Activated T-helper 1 cell treated with anti-CD3 and anti-CD28 coated beads, Interleukin-2, amount 50 U/mL, for 16 hours (primary cell): ENCODE data around the gene MSMP.

Experiments used
- DNase-seq, 2 donors: peaks; one replicate each; pipeline ENCODE4 v3.0.0-alpha.2; 2020; ENCODE audit warnings: low read depth in 1 of 2, low spot score in 1 of 2

MSMP gene, protein sequence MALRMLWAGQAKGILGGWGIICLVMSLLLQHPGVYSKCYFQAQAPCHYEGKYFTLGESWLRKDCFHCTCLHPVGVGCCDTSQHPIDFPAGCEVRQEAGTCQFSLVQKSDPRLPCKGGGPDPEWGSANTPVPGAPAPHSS

DNA sequence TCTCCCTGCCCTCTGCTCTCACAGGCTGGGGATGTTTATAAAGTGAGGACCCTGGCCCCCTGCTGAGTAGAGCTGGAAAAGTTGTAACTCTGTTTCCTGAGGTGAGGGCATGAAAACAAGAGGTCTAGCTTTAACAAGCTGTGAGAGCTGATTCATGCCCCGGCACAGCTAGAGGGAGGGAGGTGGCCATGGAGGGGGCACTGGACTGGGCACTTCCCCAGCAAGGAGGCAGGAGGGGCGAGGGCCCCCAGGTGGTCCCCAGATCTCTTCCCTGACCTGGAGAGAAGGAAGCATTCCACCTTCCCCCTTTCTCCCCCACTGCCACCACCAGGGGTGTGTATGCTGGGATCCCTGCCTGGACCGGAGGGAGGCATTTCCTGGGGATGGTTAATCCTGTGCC, at the start of gene MSMP:
Gene MSMP (minus strand): TSS at position 13 of the 400 bp plus-strand sequence. CDS start 147 bp downstream, outside the sequence.
- no peak for DNase-seq

DNA sequence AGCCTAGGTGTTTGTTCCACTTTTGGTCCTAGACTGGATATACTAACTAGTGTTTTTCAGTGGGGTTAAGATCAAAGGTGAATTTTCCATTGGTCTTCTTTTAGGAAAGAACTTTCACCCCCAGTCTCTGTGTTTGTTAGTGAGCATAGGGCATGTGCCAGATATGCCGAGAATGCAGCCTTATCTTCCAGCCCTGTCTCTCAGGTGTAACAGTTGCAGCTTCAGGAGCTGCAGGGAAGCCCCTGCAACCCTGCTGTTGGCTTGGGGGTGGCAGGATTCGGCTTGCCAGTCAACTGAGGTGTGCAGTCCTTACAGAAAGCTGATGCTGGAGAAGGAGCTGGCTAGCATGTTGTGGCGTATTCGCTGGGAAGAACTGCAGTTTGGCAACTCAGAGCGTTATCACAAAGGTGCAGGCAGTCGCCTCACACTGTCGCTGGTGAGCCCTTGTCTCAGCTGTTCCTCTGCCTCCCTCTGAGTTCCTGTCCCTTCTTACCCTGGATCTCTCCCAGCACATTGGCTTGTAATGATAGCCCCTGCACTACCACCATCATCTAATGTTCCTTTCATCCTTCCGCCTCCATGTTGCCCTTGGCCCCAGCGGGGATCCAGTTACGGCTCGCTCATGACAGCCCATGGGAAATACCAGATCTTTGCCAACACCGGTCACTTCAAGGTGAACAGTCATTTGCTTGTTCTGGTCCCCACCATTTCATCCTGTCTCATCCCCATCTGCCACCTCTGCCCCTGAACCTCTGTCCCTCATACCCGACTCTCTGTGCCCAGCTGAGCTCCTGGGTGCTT, 47.5 kb upstream of the MSMP start:
- no peak for DNase-seq

DNA sequence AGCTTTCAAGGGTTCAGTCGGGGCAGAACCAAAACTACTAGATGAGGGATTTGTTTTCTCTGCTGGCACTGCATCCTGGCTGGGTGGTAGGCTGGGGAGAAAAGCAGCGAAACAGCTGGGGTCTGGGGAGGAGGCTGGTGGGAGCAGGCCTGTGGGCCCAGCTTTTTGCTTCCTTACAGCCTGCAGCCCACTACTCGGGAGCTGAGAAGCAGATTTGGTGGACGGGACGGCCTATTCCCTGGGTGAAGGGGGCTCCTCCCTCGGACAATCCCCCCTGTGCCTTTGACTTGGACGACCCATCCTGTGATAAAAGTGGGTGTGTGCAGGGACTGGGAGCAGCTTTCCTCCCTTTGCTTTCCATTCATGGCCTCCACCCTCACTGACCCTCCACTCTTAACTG, 46.5 kb upstream of the MSMP start:
- no peak for DNase-seq

DNA sequence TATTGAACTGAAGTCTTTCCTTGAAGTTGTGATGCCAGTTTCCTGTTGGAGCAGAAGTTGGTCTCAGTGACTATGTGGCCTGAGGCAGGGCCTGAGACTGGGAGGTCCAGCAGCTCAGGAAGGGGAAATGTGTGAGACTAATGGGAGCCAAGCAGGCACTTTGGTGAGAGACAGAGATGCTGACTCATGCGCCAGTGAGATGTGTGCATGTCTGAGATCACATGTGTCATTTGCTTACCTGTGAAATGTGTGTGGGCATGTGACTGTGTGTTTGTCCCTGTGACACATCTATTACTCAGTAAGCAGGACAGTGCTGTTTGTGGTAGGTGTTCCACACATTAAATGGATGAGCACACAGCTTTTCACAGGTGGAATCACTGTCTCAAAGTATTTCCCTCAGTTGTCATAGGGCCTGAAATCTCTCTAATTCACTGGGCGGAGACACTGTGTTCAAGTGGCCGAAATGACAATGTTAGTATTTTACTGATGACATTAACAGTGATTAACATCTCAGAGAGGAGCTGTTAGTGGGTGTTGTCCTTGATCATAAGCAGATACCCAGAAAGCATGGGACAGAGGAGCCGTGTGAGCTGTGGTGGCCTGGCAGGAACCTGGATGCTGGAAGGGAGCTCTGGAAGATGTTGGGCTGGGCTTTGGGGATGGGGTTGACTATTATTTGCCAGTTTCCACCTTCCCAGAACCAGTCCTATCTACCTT, 44.7 kb upstream of the MSMP start:
- DNase-seq = peak in 1 of 2 donors; percentile 21

DNA sequence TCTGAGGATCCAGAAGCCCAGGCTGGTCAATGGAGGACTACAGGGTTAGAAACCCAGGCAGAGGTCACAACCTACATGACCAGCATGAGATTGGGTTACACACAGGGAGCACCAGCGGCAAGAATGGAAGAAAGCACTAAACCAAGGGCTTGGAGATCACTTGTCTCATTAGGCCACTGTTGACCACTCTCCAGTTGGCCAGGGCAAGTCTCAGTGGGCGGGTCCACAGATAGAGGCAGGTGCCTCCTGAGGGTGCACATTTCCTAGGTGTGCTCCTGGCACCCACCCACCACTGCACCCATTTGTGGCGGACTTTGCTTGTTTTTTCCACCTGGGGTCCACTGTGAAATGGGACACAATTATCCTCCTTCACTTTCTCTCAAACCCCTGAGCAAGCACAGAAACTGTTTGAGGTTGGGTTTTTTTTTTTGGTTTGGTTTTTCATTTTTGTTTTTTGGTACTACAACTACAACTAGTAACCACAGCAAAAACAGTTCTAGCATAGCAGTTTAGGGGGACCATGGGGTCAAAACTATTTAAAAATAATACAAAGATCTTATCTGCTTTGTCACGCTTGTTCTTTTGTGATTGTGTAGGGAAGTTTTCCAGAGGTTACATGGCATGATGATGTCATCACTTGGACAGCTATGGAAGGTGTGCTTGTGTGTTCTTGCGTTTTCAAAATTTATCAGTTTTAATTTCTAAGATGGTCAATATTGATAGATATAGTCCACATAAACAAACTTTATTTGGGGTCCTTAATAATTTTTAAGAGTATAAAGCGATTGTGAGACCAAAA, 43.4 kb upstream of the MSMP start:
- DNase-seq = no peak

DNA sequence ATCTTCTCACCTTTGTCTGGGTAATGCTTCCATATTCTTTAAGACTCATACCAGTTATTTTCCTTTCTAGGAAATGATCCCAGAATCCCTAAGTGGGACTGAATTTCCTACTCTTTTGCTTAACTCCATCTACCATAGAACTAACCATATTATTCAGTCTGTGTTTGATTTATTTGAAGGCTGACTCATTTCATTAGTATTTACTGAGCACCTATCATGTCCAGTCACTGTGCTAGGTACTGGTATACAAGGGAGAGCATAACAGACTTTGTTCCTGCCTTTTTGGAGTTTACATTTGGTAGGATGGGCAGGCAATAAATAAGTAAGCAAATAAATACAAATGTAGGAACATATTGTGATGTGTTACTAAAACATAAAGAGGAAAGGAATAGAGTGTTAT, 41.6 kb upstream of the MSMP start:
- DNase-seq = no peak

DNA sequence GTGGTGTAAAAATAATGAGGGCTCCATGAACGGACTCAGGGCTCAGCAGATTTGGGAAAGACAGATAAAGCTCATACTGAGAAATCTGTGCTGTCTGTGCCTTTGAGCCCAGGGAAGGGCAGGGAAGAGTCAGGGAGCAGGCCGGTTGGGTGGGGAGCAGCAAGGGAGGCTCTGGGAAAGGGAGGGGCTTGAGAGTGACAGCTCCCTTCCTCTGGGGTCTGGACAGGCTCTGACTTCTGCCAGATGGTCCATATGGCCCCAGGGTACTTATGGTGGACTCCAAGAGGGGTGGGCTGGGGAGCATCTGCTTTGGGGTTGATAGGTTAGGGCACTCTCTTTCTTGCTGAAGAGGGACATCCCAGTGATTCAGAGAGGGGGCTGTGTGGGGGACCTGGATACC, 39.4 kb upstream of the MSMP start:
- DNase-seq = no peak

DNA sequence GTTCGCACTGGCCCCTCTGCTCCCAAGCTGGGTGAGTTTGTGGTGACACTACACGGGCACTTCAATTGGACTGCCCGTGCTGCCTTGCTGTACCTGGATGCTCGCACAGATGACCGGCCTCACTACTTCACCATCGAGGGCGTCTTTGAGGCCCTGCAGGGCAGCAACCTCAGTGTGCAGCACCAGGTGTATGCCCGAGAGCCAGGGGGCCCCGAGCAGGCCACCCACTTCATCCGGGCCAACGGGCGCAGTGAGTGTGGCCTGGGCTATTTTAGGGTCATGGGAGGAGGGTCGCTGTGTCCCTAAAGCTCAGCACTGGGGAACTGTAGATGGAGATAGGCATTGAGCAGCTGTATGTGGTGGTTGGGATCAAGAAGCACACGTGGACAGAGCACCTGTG, 38.8 kb upstream of the MSMP start:
- DNase-seq = no peak

DNA sequence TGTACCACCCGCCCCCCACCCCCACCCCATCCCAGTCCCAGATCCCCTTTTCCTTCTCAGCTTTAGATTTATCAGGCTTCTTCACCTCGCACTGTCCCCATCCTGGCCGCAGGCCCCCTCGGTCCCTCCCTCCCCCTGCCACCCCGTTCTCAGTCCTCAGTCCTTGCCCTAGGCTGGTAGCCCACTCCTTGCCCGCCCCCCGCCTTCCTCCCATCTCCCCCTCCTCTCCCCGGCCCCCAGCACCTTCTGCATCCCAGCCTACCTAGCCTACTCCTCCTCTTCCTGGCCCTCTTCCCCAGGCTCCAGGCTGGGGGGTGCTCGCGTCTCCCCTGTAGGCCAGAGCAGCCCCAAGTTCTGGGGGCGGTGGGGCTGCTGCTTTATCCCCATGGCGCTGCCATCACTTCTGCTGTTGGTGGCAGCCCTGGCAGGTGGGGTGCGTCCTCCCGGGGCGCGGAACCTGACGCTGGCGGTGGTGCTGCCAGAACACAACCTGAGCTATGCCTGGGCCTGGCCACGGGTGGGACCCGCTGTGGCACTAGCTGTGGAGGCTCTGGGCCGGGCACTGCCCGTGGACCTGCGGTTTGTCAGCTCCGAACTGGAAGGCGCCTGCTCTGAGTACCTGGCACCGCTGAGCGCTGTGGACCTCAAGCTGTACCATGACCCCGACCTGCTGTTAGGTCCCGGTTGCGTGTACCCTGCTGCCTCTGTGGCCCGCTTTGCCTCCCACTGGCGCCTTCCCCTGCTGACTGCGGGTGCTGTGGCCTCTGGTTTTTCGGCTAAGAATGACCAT, 38.1 kb upstream of the MSMP start:
- no peak for DNase-seq

DNA sequence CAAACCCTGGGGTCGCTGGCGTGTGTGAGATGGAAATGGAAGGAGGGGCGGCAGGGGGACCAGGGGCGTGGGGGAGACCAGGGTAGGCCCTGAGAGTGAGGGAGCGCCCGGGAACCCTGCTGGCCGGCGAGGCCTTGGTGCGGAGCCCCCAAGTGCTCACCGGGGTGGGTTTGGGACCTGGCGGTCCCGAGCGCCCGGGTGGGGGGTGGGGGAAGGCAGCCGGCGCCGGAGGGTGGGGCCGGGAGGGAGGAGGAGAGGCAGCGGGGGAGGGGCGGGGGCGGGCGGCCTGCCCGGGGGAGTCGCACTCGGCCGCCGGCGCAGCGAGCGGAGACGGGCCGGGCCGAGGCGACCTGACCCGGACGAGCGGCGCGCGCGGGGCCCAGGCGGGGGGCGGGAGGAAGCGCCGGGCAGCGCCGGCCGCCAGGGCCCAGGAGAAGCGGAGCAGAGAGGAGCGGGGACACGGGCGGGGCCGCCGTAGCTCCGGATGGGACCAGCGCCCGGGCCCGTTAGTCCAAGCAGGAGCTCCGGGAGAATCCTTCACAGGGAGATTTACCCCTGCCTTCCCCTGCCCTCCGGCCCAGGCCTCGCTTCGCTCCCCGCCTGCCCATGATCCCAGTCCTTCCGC, 37.3 kb upstream of the MSMP start, which contains the start of gene NPR2:
Gene NPR2 (plus strand): TSS at position 295 of the 625 bp plus-strand sequence. CDS start 818 bp downstream, outside the sequence.
- no peak for DNase-seq

DNA sequence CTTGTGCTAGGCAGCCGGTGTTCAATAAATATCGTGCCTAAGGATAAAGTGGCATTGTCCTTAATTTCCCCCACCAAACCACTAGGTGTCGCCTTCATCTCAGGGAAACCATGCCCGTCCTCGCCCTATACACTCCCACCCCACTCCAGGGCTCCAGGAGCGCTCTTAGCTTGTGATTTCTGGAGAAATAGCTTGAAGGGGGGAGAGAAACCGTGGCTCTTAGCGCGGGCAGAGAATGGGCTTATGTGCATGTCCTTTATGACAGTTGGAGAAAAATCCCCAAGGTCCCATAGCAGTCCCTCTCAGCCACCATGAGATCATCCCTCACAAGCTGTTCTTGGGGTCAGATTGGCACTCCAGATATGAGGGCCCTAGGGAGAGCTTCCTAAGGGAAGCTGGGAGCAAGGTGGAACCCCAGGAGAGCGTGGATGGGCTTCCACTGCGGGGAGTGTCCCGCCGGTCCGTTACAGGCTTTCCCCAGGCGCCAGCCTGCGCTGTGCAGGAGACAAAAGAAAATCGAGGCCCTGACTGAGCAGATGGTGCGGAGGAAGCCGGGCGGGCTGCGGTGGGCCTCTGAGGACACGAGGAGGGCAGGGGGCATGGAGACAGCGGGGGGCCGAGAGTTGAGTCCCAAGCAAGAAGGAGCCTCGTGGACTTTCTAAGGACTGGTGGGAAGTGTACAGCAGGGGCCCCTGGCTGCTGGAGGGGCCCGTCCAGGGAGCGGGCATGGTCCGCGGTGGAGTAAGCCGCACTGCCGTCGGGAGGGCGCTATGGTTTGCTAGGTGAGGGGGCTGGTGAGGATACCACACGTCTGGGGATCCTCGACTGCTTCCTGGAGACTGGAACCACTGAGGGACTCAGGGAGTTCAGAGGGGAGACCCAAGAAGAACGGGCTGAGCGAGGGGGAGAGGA, 36.6 kb upstream of the MSMP start:
- DNase-seq = peak in 1 of 2 donors; percentile 37

DNA sequence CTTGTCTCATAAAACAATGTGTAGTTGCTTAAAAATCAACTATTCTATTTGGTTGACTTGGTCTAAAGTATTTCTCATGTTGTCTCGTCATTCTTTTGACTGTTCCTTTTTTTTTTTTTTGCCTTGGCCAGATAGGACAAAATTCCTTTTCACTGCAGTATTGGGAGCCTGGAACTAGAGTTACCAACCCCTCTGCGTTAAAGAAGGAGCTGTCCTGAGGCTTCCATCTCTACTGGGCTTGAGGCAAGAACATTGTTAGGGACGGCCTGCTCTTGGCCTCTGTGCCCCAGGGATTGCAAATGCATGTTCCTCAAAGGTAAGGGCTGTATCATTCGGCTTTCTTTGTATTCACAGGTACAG, 35.9 kb upstream of the MSMP start:
- no peak for DNase-seq

DNA sequence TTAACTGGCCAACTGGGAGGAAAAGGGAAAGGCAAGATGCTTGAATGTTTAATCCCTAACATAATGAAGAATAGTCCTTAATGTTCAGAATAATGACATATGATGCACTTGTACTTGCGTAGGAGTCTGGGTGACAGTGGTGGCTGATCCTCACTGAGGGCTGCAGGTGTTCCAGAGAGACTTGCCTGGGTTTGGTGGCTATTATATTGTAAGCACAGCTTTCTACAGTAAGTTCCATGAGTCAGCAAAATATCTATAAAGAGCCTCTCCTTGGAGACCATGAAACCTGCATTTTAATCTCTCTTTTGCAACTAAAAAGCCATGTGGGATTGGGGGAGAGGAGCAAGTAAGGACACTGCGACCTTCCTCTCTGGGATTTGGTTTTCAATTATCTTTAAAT, 35.5 kb upstream of the MSMP start:
- DNase-seq = no peak

DNA sequence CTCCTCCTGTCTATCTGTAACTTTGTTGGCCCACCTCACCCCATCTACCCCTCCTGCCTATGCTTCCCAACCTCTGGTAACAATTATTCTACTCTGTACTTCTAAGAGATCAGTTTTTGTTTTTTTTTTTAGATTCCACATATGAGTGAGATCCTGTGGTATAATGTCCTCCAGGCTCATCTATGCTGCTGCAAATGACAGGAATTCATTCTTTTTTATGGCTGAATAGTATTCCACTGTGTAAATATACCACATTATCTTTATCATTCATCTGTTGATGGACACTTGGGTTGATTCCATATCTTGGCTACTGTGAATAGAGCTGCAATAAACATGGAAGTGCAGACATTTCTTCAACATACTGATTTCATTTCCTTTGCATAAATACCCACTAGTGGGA, 29.3 kb upstream of the MSMP start:
- DNase-seq = no peak

DNA sequence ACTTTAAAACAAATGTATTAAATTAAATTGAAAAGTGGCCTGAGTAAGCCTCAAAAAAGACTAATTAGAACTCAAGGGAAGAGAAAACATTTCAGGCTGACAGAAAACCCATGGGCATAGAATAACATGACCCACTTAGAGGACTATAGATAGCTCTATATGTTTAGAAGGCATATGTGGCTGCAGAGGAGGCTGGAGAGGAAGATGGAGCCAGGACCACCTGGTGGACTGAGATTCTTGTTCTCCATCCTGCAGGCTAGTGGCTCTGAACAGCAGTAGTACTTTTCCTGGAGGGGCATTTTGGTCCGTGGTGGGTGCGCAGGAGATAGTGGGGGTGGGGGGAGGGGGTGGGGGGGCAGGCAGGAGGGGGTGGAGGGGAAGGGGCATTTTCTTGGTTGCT, 27.0 kb upstream of the MSMP start:
- DNase-seq = no peak

DNA sequence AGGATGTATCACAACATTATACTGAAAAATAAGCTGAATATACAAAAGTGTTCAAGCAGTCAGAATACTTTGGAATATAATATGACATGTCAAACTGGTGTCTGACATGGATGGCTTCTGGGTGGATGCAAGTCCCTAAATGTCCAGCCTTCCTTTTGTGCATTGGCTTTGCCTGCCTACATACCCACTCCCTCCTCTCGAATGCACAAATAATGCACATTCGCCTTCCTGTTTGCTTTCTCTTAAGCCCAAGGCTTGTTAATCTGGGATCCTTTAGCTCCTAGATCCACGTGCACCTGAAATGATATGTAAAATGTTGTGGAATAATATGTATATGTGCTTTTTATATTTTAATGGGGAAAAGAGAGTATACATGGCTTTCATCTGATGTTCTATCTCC, 24.4 kb upstream of the MSMP start:
- no peak for DNase-seq

DNA sequence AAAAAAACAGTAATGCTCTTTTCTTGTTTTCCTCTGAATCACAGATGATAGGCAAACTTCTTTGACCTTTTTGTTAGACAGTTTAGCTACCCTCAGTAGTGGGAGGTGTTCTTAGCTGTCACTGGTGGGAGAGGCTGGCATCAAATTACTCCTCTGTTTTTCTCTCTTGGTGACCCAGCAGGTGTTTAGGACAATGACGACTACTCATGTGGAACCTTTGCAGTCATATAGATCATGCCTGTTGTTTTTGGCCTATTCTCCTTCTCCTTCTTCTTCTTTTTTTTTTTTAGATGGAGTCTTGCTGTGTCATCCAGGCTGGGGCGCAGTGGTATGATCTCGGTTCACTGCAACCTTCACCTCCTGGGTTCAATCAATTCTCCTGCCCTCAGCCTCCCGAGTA, 21.9 kb upstream of the MSMP start:
- DNase-seq = no peak

DNA sequence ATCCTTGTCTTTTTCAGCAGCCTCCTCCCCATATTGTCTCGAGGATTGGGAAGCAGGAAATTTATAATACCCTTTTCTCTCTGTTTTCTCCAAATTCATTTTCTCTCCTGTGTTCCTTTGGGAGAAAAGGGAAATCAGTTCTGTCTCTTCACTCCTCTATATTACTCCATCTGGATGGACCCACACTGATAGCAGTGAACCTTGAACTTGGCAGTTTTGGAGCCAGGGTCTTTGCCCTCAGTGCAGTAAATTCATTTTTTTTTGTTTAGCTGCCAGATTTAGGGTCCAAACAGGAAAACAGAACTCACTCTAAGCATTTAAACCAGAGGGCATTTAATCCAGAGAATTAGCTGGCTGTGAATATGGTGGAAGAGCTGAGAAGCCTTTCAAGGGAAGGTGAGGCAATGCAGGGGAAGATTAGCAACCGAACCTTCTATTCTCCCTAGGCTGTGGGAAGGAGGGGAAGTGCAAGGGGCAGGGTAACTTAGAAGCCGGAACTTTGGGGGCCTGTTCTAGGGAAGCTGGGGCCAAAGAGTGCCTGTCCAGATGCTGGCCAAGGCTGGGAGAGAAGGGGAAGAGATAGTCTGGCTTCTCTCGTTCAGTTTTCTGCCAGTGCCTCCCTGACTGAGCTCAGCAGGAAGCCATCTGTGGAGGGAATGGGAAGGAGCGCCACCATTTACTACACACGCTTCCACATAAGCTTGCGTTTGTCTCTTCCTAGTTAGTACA, 21.0 kb upstream of the MSMP start:
- no peak for DNase-seq

DNA sequence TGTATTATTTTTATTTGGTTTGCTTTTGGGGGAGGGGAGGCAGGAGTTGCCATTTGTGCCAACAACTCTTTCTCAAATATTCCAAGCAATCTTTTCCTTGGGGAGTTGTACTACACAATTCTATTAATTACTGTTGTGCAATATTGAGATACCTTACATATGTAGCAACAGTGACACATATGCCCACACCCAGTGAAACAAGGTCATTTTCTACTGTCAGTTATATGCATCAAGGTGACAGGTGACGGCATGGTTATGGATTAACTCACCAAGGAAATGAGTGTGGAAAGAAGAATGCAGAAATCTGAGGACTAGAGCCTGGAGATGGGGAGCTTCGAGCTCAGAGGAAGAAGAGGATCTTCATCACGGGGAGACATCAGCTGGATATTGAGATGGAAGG, 17.9 kb upstream of the MSMP start:
- DNase-seq = no peak
